ENCODE measurements around the gene NCKAP1.
"Not testable (repeated sequence)": the region's sequence is repeated elsewhere in the genome, so short reads cannot be mapped to it uniquely, and the experiment has no call there.

The NCKAP1 gene

DNA sequence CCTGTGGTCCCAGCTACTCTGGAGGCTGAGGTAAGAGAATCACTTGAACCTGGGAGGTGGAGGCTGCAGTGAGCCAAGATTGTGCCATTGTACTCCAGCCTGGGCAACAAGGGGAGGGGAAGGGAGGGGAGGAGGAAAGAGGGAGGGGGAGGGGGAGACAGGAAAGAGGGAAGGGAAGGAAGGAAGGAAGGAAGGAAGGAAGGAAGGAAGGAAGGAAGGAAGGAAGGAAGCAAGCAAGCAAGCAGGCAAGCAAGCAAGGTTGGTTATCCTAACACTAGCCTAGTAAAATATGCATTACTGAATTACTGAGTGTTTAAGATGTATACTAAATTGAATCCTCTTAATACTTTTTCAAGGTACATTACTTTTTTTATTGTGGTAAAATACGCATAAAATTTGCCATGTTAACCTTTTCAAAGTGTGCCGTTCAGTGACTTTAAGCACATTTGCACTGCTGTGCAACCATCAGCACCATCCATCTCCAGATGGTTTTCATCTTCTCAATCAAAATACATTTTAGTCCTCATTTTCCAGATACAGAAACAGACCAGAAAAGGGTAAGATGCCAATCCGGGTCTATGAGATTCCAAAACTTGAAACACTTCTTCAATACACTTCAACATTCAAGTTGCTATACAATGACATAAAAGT lies 28.9 kb downstream of the NCKAP1 start:
- no peak for DNase-seq (ENCODE audit: low read depth)

DNA sequence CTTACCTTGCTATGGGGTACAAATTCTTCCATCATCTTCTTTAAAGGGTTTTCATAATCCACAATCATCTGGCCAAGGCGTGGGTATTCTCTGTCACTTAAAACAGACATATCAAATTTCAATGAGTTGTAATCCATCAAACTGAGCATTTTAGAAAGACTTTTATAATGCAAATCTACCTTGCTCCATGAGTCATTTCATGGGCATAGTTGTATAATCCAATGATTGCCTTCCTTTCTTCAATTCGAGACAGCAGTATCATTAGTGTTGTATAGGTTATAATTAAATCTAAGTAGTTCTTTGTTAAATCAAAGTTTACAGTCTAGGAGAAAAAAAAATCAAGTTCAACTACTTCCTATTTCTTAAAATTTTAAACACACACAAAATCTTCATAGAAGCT lies 36.3 kb downstream of the NCKAP1 start:
- no peak for DNase-seq (ENCODE audit: low read depth)

DNA sequence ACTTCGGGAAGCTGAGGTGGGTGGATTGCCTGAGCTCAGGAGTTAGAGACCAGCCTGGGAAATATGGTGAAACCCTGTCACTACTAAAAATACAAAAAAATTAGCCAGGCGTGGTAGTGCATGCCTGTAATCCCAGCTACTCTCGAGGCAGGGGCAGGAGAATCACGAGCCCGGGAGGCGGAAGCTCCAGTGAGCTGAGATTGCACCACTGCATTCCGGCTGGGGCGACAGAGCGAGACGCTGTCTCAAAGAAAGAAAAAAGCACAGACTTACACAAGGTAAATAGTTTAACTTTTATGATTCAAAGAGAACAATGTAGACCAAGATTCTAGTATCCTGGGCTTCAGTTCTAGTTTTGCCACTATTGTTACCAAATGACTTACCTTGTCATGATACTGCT lies 37.4 kb downstream of the NCKAP1 start:
- DNase-seq (ENCODE audit: low read depth): no peak

DNA sequence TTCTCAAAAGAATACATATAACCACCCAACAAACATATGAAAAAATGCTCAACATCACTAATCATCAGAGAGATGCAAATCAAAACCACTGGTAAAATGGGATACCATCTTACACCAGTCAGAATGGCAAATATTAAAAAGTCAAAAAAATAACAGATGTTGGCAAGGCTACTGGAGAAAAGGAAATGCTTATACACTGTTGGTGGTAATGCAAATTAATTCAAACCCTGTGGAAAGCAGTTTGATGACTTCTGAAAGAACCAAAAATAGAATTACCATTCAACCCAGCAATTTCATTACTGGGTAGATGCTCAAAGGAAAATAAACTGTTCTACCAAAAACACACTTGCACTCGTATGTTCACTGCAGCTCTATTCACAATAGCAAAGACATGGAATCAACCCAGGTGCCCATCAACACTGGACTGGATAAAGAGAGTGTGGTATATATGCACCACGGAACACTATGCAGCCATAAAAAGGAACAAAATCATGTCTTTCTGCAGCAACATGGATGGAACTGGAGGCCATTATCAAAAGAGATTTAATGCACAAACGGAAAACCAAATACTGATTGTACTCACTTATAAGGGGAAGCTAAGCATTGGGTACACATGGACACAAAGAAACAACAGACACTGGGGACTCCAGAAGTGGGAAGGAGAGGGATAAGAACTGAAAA lies 38.8 kb downstream of the NCKAP1 start:
- no peak for DNase-seq (ENCODE audit: low read depth)

DNA sequence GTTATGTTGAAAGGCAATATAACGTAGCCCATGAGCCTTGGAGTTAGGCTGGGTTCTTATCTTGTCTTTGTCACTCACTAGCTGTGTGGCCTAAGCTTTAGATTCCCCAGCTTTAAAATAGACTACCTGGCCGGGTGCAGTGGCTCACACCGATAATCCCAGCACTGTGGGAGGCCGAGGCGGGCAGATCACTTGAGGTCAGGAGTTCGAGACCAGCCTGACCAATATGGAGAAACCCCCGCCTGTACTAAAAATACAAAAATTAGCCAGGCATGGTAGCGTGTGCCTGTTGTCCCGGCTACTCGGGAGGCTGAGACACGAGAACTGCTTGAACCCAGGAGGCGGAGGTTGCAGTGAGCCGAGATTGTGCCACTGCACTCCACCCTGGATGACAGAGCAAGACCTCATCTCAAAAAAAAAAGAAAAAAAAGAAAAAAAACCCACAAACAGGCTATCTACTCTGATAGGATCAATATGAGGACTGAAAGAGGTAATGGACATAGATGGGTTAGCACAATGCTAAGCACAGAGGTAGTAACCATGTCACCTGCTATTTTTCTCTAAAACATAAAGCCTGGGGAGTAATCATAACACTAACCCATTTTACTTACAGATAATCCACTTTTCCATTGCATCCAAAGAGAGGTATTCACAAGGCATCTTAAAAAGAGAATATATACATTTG lies 43.9 kb downstream of the NCKAP1 start:
- no peak for DNase-seq (ENCODE audit: low read depth)

DNA sequence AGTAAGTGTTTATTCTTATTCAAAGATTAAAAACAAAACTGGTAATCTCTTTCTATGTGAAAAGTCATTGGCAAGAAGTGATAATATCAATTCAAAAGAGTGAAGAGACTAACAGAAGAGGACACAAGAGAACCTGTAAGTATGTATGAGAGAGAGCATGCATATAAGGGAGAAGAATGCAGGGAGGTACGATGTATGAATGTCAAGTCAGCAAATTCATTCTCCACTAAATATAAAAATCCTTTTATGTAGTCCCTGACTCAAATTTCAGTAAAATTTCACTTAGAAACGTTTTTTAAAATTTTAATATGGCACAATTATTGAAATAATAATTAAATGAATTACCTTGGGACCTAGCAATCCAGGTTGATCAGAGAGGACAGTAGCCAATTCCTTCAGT lies 55.3 kb downstream of the NCKAP1 start:
- no peak for DNase-seq (ENCODE audit: low read depth)

DNA sequence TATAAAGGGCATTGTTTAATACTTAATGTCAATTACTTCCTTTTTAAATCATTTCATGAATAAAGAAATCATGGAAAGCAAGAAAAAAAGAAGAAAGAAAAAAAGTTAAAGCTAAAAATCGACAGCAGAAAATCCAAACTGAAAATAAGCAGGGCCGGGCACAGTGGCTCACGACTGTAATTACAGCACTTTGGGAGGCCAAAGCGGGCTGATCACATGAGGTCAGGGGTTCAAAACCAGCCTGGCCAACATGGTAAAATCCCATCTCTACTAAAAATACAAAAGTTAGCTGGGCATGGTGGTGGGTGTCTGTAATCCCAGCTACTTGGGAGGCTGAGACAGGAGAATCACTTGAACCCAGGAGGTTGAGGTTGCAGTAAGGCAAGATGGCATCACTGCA lies 56.8 kb downstream of the NCKAP1 start:
- not testable (repeated sequence) for DNase-seq (ENCODE audit: low read depth)

DNA sequence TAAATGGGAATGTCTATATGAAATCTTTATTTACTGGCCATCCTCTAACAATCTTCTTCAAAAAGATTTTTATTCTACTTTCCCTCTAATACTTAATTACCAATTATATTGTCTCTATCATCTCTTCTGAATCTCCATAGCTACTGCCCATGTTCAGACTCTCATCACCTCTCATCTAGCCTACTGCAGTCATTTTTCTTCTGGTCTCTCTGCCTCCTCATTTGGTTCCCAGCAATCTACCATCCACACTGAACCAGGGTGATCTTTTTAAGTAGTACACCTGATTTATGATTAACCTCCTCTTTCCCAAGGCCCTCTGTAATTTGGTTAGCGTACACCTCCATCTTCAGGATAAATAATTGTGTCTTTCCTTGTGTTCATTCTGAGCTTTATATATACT lies 57.6 kb downstream of the NCKAP1 start:
- no peak for DNase-seq (ENCODE audit: low read depth)

DNA sequence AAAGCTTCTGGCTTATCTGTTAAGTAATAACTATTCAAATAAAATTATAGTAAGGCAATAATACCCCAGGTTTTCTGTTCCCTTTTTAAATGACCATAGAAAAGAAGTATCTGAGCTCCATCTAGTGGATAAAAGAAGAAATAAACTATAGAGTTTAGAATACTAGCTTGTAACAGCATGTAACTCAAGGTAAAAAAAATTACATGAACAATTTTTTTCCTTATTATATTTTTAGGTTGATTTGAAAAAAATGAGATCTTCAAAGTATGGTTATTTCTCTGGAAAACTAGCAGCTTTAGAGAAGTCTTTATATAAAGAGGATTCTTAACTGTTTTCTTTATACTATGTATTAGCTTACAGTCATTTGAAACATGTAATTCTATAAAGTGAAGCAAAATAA lies 58.1 kb downstream of the NCKAP1 start:
- DNase-seq (ENCODE audit: low read depth): peak; percentile 50

DNA sequence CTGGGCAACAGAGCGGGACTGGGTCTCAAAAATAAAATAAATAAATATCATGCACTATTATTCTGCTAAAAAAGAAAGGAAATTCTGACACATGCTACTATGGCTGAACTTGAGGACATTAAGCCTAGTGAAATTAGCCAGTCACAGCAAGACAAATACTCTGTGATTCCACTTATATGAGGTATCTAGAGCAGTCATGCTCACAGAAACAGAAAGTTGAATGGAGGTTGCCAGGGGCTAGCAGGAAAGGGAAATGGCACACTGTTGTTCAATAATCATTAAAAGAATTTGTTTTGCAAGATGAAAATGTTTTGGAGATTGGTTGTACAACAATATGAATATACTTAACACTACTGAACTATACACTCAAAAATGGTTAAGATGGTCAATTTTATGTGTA lies 60.8 kb downstream of the NCKAP1 start:
- DNase-seq (ENCODE audit: low read depth): no peak

DNA sequence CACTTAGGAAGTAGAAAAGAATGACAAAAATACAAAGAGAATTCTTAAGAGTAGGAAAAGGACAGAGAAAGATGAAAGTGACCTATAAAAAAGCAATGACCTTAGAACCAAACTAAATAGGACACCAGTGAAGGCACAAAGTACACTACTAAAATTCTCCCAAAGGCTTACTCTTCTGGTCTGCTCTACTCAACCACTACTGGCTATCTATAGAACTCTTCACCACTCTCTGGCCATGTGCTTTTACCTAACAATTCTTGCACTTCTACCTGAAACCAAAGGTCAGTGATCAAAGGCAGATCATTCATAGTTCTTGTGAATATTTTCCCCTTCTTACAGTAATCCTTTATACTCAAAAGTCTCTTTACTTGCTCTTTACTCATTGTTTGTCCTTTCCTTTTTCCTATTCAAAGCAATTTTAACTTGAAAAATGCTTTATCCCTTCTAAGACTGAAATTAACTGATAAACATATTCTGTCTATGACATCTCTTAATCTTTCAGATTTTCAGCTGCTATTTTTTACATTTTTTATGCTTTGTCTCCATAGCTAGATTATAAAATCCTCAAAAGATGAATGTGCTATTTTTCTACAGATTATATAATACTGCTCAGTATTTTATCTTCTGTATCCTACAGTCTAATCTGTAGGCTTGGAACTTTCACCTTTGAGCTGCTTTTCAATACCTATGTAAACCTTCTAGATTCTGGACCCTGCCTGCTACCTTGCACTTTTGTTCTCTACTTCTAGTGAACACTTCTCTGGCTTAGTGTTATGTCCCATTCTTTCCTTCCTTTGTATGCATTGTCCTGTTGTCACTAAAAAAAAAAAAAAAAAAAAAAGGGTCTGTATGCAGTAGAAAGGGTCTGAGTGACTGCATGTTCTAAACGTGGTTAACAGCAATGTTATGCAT lies 64.6 kb downstream of the NCKAP1 start:
- no peak for DNase-seq (ENCODE audit: low read depth)

DNA sequence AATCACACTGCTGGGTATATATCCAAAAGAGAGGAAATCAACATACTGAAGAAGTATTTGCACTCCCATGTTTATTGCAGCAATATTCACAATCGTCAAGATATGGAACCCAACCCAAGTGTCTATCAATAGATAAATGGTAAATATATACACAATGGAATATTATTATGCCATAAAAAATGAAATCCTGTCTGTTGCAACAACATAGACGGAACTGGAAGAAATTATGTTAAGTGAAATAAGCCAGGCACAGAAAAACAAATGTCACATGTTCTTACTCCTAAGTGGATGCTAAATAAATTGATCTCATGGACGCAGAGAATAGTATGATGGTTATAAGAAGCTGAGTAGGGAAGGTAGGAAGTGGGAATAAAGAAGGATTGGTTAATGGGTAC lies 65.7 kb downstream of the NCKAP1 start:
- no peak for DNase-seq (ENCODE audit: low read depth)

DNA sequence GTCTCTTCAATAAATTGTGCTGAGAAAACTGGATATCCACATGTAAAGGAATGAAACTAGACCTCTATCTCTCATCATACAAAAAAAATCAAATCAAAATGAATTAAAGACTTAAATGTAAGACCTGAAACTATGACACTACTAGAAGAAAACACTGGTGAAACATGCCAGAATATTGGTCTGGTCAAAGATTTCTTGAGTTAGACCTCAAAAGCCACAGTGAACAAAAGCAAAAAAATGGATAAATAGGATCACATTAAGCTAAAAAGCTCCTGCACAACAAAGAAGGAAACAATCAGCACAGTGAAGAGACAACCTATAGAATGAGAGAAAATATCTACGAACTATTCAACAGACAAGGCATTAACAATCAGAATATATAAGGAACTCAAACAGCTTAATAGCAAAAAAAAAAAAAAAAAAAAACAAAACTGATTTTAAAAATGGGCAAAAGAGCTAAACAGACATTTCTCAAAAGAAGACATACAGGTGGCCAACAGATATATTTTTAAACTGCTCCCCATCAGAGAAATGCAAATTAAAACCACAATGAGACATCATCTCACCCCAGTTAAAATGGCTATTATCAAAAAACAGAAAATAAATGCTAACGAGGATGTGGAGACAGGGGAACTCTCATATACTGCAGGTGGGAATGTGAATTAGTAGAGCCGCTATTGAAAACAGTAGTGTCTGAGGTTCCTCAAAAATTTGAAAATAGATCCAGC lies 66.3 kb downstream of the NCKAP1 start:
- no peak for DNase-seq (ENCODE audit: low read depth)

DNA sequence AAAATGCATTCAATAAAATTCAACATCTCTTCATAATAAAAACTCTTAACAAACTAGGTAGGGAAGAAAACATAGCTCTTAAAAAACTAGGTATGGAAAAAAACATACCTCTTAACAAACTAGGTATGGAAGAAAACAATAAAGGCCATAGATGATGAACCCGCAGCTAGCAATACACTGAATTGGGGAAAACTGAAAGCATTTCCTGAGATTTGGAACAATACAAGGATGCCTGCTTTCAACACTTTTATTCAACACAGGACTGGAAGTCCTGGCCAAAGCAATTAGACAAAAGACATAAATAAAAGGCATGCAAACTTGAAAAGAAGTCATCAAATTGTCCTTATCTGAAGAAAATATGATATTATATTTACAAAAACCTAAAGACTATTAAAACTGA lies 67.8 kb downstream of the NCKAP1 start:
- DNase-seq (ENCODE audit: low read depth): no peak

DNA sequence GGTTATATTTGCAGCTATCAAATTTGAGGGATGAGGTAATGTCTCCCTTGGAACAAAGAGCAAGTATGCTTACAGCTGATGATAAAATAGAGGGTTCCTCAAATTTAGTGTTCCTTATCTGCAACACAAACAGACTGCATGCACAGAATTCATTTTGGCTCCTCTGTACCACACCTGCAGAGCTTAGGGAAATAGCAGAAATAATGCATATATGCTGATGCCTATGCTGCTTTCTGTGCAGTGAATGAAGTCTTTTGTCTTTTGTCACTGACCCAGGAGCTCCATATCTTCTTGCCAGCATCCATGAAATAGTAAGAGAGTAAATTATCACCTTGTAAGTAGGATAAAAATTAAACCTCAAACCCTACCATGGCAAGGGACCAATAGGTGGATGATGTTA lies 69.8 kb downstream of the NCKAP1 start:
- no peak for DNase-seq (ENCODE audit: low read depth)

DNA sequence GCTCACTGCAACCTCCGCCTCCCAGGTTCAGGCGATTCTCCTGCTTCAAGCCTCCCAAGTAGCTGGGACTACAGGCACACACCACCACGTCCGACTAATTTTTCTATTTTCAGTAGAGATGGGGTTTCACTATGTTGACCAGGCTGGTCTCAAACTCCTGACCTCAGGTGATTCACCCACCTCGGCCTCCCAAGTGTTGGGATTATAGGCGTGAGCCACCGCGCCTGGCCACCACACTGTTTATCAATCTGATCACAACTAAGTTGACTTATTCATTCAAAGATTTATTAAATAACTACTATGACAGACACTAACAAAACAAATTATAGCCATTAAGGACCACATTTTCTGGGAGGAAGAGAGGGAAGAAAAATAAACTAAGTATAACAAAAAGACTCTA lies 71.9 kb downstream of the NCKAP1 start:
- DNase-seq (ENCODE audit: low read depth): not testable (repeated sequence)

DNA sequence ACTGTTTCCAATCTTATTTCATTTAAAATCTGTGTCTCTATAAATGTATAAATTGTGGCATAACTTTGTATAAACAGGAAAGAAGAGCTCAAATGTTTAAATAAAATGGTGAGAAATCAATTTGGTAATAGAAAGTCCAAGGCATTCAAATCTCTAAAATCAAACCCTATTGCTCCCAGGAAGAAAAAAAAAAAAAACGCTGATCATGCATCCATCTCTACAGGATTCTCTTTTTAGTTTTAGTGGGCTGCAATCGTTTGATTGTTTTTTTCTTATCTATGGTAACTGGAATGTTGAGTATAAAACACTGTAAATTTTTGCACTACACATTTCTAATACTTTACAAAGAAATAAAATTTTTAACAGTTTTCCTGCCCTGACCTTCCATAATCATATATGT lies 75.6 kb downstream of the NCKAP1 start:
- no peak for DNase-seq (ENCODE audit: low read depth)

DNA sequence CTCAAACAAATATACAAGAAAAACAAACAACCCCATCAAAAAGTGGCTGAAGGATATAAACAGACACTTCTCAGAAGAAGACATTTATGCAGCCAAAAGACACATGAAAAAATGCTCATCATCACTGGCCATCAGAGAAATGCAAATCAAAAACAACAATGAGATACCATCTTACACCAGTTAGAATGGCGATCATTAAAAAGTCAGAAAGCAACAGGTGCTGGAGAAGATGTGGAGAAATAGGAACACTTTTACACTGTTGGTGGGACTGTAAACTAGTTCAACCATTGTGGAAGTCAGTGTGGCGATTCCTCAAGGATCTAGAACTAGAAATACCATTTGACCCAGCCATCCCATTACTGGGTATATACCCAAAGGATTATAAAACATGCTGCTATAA lies 77.4 kb downstream of the NCKAP1 start:
- DNase-seq (ENCODE audit: low read depth): not testable (repeated sequence)

DNA sequence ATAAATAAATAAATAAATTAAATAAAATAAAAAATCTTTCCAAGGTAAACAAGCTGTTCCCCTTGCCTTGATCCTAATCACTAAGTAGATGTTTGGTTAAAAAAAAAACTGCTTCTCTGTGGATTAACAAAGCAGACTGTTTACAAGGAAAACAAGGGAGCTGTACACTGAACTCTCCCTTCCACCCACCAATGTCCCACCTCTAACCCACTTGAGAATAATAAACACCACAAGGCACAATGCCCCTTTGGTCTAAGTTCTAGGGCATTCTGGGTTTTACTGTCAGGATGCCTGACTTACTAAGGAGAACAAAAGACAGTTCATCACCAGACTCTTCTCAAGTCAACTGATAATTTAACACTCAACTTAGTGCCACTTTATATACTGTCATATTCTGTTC lies 83.5 kb downstream of the NCKAP1 start:
- no peak for DNase-seq (ENCODE audit: low read depth)

DNA sequence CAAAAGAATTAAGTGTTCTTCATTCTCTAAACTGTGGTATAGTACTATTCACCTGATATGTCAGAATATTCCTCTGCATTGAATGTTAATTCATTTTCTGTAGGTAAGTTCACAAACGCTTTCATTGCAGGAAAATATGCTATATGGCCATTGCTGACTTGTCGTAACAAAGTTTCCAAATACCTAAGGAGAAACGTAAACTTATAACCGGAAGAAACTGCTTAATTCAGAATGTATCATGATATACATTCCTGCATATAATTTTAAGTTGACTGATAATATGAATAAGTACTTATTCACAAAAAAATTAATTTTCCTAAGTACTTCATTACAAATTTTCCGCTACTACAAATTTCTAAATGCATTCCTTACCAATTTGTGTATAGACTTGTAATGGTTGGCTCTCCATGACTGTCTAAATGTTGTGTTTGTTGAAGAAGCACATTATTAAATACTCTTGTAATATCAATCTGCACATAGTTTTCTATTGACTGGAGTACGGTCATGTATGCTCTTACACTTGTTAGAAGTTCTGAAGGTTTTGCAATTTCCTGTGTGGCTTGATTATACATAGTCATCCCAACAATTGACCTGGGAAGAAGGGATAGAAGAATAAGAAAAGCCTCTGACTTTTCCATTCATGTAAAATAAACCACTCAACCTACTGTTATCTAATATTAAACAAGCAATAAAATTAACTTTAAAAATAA lies 85.4 kb downstream of the NCKAP1 start:
- peak; percentile 95 for DNase-seq (ENCODE audit: low read depth)

Measured in iris pigment epithelial cell (primary cell).